HG02759 (cell line): ENCODE results near the gene ULK1.
"Not testable (repeated sequence)": the region's sequence is repeated elsewhere in the genome, so short reads cannot be mapped to it uniquely, and the experiment has no call there.

ENCODE experiments used
- ATAC-seq: cut with Tn5 transposase; IDR thresholded peaks from one replicate; pipeline ENCODE4 v1.9.1; 2021; ENCODE audit warnings: mild to moderate bottlenecking, moderate library complexity; ENCODE audit not compliant: unreplicated experiment

Gene ULK1

DNA sequence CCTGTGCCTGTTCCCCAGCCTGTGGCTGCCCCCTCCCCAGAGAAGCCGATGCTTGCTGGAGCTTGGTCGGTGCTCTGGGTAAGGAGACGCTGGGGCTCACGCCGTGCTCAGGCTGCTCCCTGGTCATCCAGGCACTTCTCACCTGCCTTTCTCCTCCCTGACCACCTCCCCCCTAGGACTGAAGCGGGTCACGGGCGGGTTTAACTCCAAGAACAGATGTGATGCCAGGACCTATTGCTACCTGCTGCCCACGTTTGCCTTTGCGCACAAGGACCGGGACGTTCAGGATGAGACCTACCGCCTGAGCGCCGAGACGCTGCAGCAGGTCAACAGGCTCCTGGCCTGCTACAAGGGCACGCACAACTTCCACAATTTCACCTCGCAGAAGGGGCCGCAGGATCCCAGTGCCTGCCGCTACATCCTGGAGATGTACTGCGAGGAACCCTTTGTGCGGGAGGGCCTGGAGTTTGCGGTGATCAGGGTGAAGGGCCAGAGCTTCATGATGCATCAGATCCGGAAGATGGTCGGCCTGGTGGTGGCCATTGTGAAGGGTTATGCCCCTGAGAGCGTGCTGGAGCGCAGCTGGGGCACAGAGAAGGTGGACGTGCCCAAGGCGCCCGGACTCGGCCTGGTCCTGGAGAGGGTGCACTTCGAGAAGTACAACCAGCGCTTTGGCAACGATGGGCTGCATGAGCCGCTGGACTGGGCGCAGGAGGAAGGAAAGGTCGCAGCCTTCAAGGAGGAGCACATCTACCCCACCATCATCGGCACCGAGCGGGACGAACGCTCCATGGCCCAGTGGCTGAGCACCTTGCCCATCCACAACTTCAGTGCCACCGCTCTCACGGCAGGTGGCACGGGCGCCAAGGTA is 46.9 kb downstream of the ULK1 start:
- no peak for ATAC-seq

- no peak for ATAC-seq
These were observed 47.5 kb downstream of the ULK1 start for GRCh38 chr12:131941987-131942341.

GRCh38 chr12:131942671-131943070 is 48.2 kb downstream of the ULK1 start:
- ATAC-seq: no peak

DNA sequence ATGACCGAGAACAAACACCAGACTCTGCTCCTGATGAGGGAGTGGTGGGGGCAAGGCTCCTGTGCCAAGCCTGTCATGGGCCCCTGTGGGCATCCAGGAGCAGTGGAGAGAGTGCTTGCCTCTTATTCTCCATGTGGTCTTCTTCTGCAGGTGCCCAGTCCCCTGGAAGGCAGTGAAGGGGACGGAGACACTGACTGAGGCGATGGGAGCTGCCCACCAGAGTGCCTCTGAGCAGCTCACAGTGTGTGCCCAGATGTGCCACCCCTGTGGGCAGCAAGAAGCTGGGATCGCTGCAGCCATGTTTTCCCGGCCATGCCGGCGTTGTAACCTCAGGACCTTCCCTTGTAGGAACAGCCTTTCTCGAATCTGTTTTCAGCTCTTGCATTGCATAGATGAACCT is 49.0 kb downstream of the ULK1 start:
- no peak for ATAC-seq

- ATAC-seq: no peak
These were observed 49.5 kb downstream of the ULK1 start for GRCh38 chr12:131943876-131944275.

GRCh38 chr12:131944601-131945251 is 50.3 kb downstream of the ULK1 start:
- no peak for ATAC-seq

- no peak for ATAC-seq
These were observed 52.3 kb downstream of the ULK1 start for GRCh38 chr12:131946757-131947156.

DNA sequence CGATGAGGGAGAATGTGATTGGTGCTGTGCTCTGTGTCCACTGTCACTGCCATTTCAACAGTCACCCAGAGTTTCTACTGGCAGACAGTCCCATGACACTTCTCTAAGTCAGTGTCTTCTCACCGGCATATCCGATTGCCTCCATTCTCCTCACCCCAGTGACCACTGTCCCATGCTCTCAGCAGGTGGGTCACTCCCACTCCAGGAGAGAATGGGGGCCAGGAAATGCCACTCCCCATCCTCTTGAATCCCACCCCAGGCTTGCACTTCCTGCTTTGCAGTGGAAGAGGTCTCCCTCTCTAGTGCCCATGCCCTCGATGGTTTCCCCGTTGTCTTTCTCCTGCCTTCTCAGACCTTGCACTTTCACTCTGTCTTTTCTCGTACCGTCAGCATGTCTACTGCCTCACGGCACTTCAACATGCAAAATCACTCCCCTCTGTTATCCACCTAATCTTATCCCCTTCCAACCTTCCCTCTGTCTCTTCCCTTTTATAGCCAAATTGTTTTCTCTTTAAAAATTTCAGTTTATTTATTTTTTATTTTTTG is 53.1 kb downstream of the ULK1 start:
- no peak for ATAC-seq

DNA sequence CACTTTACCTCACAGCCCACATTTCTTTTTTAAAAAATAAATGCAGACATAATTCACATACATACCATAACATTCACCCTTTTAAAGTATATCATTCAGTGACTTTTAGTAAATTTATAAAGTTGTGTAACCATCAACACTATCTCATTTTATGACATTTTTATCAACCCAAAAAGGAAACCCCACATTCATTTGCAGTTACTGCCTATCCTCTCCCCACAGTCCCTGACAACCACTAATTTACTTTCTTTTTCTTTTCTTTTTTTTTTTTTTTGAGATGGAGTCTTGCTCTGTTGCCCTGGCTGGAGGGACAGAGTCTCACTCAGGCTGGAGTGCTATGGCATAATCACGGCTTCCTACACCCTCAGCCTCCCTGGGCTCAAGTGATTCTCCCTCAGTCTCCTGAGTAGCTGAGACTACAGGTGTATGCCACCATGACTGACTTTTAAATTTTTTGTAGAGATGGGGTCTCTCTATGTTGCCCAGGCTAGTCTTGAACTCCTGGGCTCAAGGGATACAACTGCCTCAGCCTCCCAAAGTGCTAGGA is 53.8 kb downstream of the ULK1 start:
- no peak for ATAC-seq

DNA sequence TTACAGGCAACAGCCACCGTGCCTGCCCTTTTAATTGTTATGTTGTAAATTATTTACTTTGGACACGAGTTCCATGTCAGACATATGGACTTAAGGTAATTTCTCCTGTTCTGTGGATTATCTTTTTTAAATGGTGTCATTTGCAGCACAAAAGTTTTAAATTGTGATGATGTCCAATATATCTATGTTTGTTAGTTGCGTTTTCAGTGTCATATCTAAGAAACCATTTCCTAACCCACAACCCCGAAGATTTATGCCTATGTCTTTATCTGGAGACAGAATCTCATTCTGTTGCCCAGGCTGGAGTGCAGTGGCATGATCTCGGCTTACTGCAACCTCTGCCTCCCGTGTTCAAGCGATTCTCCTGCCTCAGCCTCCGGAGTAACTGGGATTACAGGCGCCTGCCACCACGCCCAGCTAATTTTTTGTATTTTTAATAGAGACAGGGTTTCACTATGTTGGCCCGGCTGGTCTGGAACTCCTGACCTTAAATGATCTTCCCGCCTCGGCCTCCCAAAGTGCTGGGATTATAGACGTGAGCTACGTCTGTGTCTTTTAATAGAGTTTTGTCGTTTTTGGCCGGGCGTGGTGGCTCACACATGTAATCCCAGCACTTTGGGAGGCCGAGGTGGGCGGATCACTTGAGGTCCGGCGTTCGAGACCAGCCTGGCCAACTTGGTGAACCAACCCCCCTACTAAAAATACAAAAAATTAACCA is 54.5 kb downstream of the ULK1 start:
- not testable (repeated sequence) for ATAC-seq

DNA sequence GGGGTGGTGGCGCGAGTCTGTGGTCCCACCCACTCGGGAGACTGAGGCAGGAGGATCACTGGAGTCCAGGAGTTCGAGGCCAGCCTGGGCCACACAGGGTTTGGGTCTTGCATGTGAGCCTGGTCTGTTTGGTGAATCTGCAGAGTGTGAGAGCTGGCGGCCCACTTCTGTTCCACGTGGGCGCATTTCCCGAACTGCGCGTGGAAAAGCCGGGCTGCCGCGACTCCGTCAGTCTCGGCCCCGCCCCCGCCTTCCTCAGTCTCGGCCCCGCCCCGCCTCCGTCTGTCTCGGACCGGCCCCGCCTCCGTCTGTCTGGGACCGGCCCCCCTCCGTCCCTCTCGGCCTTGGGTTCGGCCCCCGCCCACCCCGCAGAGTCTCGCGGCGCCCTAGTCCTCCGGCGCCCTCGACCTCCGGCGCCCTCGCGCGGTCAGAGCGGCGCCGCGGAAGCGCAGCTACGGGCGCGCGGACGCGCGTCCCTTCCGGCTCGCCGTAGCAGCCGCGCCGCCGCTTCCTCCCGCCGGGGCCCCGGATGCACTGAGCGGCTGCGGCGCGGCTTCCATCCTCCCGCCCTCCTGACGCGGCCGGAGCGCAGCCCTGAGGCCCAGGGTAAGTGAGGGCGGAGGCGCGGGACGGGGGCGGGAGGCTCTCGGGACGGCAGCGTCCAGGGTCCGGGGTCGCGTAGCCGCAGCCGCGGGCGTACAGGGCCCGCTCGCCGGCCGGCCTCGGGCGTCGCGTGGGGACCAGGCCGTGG is 55.2 kb downstream of the ULK1 start, which contains the start of gene EP400:
TSS of gene EP400 (plus strand) at position 512 of the 751 bp plus-strand sequence. CDS start 10,678 bp downstream, outside the sequence.
- ATAC-seq: peak; percentile 93

DNA sequence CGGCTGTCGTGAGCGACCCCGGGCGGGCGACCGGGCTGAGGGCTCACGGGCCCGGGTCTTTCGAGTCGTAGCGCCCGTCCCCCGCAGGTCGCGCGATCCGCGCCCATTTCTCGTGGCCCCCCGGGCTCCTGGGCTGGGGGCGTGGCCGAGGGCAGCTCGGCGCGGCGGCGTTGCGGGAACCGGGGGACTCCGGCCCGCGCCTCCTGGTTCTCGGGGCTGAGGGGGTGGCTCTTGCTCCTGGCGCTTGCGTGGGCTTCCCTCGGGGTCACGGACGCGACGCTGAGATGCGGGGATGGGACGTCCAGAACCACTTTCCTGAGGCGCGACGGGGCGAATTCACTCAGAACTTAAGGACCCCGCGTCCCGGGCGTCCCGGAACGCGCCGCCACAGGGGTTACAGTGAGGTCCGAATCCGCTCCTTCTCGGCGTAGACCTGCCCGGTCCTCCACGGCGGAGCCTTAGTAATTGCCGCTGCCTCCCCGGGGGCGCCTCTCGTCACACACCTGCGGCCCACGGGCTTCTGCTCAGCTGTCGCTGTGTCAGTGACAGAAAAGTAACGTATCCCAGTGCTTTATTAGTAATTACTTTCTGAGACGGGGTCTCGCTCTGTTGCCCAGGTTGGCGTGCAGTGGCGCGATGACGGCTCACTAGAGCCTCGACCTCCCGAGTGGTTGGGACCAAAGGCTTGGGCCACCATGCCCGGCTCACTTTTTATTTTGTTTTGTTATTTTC is 55.9 kb downstream of the ULK1 start:
- ATAC-seq: peak; percentile 36

DNA sequence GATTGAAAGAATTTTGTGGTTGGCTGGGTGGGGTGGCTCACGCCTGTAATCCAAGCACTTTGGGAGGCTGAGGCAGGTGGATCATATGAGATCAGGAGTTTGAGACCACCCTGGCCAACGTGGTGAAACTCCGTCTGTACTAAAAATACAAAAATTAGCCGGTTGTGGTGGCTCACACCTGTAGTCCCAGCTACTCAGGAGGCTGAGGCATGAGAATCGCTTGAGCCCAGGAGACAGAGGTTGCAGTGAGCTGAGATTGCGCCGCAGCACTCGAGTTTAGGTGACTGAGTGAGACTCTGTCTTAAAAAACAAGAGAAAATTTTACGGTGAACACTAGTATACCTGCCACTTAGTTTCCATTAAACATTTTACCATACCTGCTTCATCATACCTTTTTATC is 59.4 kb downstream of the ULK1 start:
- ATAC-seq: not testable (repeated sequence)

GRCh38 chr12:131954460-131954859 is 60.0 kb downstream of the ULK1 start:
- not testable (repeated sequence) for ATAC-seq

DNA sequence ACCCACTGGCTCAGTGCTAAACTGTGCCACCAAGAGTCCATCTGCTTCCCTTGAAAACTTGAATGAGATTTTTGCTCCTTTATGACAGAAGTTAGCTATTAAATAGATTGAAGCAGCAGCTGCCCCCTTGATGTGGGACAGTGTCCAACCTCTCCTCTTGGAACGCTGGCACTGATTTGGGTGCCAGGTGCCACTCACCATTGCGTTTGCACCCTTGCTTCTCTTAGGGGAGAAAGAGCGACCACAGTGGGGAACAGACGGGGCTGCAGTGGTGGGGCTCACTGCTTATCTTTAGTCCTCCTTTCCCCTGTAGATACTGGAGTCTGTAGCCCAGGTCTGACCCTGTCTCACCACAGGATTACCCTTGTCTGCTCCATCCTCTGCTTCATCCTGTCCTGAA is 64.7 kb downstream of the ULK1 start:
- ATAC-seq: no peak

DNA sequence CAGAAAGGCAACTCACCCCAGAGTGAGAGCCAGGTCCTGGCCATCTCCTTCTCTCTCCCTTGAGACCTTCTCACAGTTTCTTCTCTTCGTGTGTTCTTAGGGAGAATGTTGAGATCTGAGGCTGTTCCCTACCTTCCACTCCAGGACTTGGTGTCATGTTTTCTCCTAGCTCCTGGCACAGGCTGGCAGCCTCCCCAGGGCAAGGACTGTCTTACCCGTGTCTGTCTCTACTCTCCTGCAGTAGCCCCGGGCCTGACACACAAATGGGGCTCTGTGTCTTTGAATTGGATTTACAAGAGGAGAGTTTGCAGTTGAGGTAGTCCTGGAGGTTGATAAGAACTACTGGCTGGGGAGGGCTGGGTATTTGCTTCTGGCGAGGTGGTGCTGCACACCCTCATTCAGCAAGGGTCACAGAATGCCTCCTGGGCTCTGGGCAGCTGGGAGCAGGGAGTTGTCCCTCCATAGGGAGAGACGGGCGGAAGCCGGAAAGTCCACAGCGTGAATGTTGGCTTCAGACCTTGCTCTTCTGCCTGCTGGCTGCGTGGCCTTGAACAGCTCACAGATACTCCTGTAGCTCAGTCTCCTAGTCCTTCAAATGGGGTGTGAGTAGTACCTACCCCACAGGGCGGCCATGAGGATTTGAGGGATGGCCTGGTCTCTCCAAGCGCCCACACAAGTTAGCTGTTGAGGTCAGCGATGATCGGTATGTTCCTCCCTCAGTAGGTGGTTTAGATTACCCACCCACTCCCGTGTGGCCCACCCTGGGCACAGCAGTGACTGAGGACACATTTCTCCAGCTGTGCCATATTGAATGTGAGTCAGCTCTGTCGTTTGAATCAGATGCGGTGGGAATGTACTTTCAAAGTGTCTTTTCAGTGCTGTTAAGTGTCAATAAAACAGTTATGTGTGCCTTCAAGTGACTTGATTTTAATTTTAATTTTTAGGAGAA is 65.5 kb downstream of the ULK1 start:
- ATAC-seq: no peak

GRCh38 chr12:131960590-131961325 is 66.3 kb downstream of the ULK1 start:
- not testable (repeated sequence) for ATAC-seq

DNA sequence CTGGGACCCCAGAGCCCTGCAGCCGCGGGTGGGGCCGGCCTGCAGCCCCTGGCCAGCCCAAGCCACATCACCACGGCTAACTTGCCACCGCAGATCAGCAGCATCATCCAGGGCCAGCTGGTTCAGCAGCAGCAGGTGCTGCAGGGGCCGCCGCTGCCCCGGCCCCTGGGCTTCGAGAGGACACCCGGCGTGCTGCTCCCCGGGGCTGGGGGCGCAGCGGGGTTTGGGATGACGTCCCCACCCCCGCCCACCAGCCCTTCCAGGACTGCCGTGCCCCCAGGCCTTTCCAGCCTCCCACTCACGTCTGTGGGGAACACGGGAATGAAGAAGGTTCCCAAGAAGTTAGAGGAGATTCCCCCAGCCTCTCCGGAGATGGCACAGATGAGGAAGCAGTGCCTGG is 66.9 kb downstream of the ULK1 start:
- ATAC-seq: not testable (repeated sequence)
